ENCODE results near the gene EFCAB12.

EFCAB12 gene

GRCh38 chr3:129428376-129429079 lies at the start of gene EFCAB12:
EFCAB12 (minus strand) TSS chr3:129428636; CDS start chr3:129428488, 148 bp downstream.
- peak; percentile 97 to 99 for DNase-seq

GRCh38 chr3:129476586-129476985 lies 48.1 kb upstream of the EFCAB12 start:
- no peak for DNase-seq

DNA sequence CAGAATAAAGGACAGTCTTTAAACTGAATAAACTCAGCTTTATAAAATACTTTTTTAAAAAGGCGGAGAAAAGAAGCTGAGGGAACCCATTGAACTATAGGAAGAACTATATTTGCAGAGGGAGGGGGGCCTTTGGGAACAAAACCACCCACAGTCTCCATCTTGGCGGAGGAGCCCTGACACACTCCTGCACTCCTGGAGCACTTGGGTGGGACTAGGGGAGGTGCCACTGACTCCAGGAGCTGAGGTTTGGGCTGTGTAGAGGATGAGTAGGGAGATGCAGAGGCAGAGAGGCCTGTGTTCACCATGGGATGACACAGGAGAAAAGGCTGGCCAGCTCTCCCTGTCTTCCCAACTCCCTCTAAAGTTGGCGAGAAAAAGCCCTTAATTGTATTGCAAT lies 47.4 kb upstream of the EFCAB12 start:
- no peak for DNase-seq

DNA sequence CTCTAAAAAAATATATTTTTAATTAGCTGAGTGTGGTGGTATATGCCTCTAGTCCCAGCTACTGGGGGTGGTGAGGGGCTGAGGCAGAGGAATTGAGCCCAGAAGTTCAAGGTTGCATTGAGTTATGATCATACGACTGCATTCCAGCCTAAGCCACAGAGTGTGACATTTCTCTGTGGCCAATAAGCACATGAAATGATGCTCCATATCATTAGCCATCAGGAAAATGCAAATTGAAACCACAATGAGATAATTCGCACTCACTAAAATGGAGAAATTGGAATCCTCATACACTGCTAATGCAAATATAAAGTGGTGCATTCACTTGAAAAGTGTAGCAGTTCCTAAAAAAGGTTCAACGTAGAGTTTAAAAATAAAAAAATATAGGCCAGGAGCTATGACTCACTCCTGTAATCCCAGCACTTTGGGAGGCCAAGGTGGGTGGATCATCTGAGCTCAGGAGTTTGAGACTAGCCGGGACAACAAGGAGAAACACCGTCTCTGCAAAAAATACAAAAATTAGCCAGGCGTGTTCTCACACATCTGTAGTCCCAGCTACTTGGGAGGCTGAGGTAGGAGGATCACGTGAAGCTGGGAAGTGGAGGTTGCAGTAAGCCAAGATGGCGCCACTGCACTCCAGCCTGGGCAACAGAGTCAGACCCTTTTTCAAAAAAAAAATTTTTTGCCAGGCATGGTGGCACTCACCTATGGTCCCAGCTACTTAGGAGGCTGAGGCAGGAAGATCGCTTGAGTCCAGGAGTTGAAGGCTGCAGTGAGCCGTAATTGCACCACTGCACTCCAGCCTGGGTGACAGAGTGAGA lies 46.8 kb upstream of the EFCAB12 start:
- DNase-seq: no peak

- no peak for DNase-seq
Measured at GRCh38 chr3:129473769-129474152, 45.3 kb upstream of the EFCAB12 start.

GRCh38 chr3:129473067-129473768 lies 44.8 kb upstream of the EFCAB12 start:
- DNase-seq: no peak

- no peak for DNase-seq
Measured at GRCh38 chr3:129470861-129471260, 42.4 kb upstream of the EFCAB12 start.

- DNase-seq: no peak
Measured at GRCh38 chr3:129469026-129469425, 40.6 kb upstream of the EFCAB12 start.

DNA sequence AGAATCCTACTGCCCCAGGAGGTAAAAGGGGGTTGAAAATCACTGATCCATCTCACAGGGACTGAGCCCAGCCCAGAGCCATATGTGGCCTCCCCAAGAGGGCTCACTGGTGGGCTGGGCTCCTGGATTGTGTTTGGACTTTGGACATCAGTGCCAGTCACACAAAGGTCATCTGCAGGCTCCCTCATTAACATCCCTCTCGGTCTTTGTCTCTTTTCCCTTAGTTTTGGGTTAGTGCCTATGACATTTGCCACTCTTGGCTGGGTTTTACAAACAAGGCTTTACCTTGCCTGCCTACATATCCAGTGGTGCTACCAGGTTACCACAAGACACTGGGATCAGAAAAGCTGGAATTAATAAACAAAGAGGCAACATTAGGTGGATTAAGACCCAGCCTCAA lies 39.5 kb upstream of the EFCAB12 start:
- no peak for DNase-seq

- DNase-seq: no peak
Measured at GRCh38 chr3:129463716-129464115, 35.3 kb upstream of the EFCAB12 start.

GRCh38 chr3:129463094-129463493 lies 34.7 kb upstream of the EFCAB12 start:
- DNase-seq: no peak

GRCh38 chr3:129462361-129462968 lies 34.0 kb upstream of the EFCAB12 start:
- DNase-seq: no peak

- no peak for DNase-seq
Measured at GRCh38 chr3:129461461-129462146, 33.2 kb upstream of the EFCAB12 start.

- no peak for DNase-seq
Measured at GRCh38 chr3:129461022-129461421, 32.6 kb upstream of the EFCAB12 start.

- no peak for DNase-seq
Measured at GRCh38 chr3:129460572-129460971, 32.1 kb upstream of the EFCAB12 start.

DNA sequence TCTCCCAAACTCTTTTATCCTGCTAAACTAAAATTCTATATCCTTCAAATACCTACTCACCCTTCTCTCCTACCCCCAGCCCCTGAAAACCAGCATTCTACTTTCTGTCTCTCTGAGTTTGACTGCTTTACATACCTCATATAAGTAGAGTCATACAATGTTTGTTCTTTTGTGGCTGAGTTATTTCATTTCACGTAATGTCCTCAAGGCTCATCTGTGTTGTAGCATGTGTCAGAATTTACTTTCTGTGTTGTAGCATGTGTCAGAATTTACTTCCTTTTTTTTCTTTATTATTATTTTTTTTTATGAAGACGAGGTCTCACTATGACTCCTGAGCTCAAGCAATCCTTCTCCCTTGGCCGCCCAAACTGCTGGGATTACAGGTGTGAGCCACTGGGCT lies 31.7 kb upstream of the EFCAB12 start:
- no peak for DNase-seq

DNA sequence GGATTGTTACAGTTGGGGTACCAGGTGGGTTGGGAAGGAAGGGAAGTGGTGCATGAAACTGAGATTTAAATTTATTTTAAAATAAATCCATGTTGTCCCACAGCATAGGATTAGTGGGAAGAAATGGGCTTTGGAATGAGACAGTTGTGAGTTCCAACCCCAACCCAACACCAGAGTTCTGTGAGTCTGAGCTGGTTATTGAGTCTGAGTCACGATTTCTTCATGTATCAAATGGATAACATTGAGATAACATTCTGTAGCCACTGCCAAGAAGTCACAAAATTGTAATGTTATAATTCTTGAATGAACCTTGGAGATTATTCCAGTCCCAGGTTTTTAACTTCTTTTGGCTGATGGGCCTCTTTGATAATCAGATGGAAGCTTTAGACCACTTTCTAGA lies 25.3 kb upstream of the EFCAB12 start:
- DNase-seq: no peak

DNA sequence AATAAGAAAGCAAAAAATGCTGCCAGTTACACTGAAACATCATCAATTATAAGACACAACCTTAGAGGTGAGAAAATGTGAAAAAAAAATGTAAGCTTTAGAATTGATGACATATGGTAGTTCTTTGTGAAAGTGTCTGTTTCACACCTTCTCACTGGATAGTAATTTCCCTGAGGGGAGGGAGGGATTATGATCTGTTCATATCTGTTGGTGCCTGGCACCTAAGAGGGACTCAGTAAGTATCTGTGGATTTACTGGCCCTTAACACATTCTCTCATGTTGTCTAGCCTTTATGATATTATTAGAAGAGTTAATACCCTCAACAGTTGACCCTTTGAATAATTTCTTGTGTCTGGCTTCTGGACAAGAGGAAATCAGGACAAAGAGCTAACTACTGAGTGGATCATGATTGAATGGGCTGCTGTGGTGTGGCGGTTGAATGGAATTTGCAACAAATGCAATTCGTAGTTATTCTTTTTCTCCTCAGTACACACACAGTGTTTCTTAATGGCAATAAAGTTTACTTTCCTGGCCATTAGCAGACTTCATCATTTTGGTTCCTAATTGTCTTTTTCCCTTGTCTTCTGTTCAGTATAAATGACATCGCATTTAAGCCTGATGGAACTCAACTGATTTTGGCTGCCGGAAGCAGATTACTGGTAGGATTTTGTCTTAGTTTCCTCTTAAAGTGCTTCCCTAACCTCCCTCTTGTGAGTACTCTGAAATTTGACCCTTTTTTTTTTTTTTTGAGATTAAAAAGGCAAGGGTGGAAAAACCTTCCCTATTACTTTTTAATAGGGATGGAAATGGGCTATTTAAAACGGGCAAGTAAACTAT lies 21.1 kb upstream of the EFCAB12 start:
- no peak for DNase-seq

DNA sequence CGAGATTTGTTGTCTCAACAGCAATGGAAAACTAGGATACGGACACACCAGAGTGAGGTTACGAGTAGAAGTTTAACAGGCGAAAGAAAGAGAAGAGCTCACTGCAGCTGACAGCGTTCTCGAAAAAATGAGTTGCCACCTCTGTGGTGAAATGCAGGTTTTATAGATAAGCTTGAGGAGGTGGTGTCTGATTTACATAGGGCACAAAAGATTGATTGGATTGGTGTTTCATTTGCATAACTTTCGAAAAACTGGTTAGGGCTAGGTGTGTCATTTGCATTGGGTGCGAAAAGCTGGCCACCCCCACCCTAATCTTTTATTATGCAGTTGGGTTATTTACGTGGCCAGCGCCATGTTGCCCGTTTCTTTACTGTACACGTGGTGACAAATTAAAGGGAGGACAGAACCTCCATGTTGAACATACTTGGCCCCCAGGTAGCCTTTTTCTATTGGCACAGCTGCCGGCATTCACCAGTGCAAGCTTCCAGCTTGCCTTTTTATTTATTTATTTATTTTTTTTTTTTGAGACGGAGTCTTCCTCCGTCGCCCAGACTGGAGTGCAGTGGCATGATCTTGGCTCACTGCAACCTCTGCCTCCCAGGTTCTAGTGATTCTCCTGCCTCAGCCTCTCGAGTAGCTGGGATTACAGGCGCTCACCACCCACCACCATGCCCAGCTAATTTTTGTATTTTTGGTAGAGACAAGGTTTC lies 19.9 kb upstream of the EFCAB12 start:
- no peak for DNase-seq

- DNase-seq: no peak
Measured at GRCh38 chr3:129446926-129447325, 18.5 kb upstream of the EFCAB12 start.

DNA sequence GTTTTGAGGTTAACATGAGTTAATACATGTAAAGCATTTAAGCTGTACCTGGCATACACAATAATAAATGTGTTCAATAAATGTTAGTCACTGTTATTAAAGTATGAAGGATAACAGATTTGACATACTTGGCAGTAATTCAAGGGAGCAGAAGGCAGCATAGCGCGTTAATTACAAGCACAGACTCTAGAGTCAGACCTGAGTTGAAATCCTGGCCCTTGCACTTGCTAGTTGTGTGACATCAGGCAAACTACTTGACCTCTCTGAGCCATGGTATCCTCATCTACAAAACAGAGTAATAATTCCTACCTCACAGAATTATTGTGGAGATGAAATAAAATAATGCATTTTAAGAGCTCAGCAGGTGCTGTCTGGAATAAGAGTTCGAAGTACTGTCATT lies 17.0 kb upstream of the EFCAB12 start:
- DNase-seq: no peak

Data from NCI-H2081 (cell line).